H1 (cell line): Measurements from ENCODE around the gene DPYSL3. TPM values are rescaled to one million over a fixed set of nuclear protein-coding genes. Genes with fewer than 3 reads are reported as not detected.
A peak's percentile ranks its signal among the peaks of the same experiment; 100 is the strongest.

Experiments used
- CTCF ChIA-PET: fragments of 300-600 bp; sonication (Branson Sonifier 250); formaldehyde crosslinking; loops from one replicate; lab custom pipeline; 2021; ENCODE audit not compliant: partially characterized antibody; lab: Charles Lee
- POLR2A ChIA-PET: fragments of 300-600 bp; sonication (Branson Sonifier 250); formaldehyde crosslinking; loops from one replicate; lab custom pipeline; 2021; ENCODE audit warnings: inconsistent platforms; ENCODE audit not compliant: partially characterized antibody; lab: Charles Lee
- DNase-seq, 2 experiments: peaks; one replicate each; pipeline versions ENCODE4 v3.0.0 to v3.0.0-alpha.2; 2010 to 2022; ENCODE audit warnings: low spot score in 2 of 2, low read depth in 1 of 2, mixed read lengths in 1 of 2
- FAIRE-seq: peaks from 2 replicates; lab custom pipeline; 2011; peaks lifted over from hg19 to GRCh38; lab: Jason Lieb, UNC
- H2AFZ ChIP-seq: 2 replicates; pipeline ENCODE4 v1.8.1; 2012; ENCODE audit warnings: low read length, inconsistent platforms
- H2AK5ac ChIP-seq: 2 replicates; pipeline ENCODE4 v1.6.1; 2013; ENCODE audit warnings: low read depth, low read length
- H2BK120ac ChIP-seq: replicated peaks from 2 replicates; pipeline ENCODE3; 2013; ENCODE audit warnings: low read depth, low read length, inconsistent platforms
- H2BK12ac ChIP-seq: 2 replicates; pipeline ENCODE4 v1.6.1; 2013; ENCODE audit warnings: low read depth, low read length
- H2BK15ac ChIP-seq: 2 replicates; pipeline ENCODE4 v1.6.1; 2013; ENCODE audit warnings: low read length
- H2BK20ac ChIP-seq: 2 replicates; pipeline ENCODE4 v1.6.1; 2013; ENCODE audit warnings: low read length
- H2BK5ac ChIP-seq: 2 replicates; pipeline ENCODE4 v1.6.1; 2013; ENCODE audit warnings: low read depth, low read length
- H3K14ac ChIP-seq: 2 replicates; pipeline ENCODE4 v1.6.1; 2013; ENCODE audit warnings: inconsistent platforms; ENCODE audit not compliant: insufficient read length
- H3K18ac ChIP-seq: 2 replicates; pipeline ENCODE4 v1.6.1; 2013; ENCODE audit warnings: low read length; ENCODE audit errors: extremely low read depth
- H3K23ac ChIP-seq: 2 replicates; pipeline ENCODE4 v1.6.1; 2013; ENCODE audit warnings: inconsistent platforms; ENCODE audit not compliant: insufficient read length
- H3K23me2 ChIP-seq: 2 replicates; pipeline ENCODE4 v1.6.1; 2013; ENCODE audit warnings: low read depth, low read length
- H3K27ac ChIP-seq: 2 replicates; pipeline ENCODE4 v1.6.1; 2011; ENCODE audit warnings: low read depth, low read length, inconsistent platforms
- H3K27me3 ChIP-seq, 4 experiments: replicated peaks in 1 of 4; 1 replicate in 1 of 4; 2 replicates in 3 of 4; pipeline versions ENCODE4 v1.6.1 to v1.8.1; 2011 to 2013; ENCODE audit warnings: low read length in 3 of 4, mild to moderate bottlenecking in 3 of 4, inconsistent platforms in 2 of 4, mixed read lengths in 2 of 4, moderate library complexity in 1 of 4; ENCODE audit not compliant: control insufficient read depth in 3 of 4, insufficient read depth in 3 of 4; ENCODE audit errors: extremely low read depth in 1 of 4
- H3K36me3 ChIP-seq, 4 experiments: 2 replicates each; pipeline versions ENCODE4 v1.6.1 to v1.8.1; 2011 to 2013; ENCODE audit warnings: mild to moderate bottlenecking in 4 of 4, low read length in 3 of 4, moderate library complexity in 2 of 4, control low read depth in 1 of 4, inconsistent platforms in 1 of 4; ENCODE audit not compliant: insufficient read depth in 4 of 4, control insufficient read depth in 2 of 4
- H3K4ac ChIP-seq: replicated peaks from 2 replicates; pipeline ENCODE3; 2013; ENCODE audit warnings: low read length, low read depth, mixed read lengths, inconsistent platforms; ENCODE audit not compliant: insufficient read length
- H3K4me1 ChIP-seq, 4 experiments: replicated peaks in 1 of 4; 1 replicate in 1 of 4; 2 replicates in 3 of 4; pipeline versions ENCODE4 v1.6.1 to v1.8.1; 2011 to 2013; ENCODE audit warnings: low read length in 3 of 4, inconsistent platforms in 2 of 4, mixed read lengths in 1 of 4; ENCODE audit not compliant: insufficient read depth in 4 of 4, control insufficient read depth in 3 of 4
- H3K4me2 ChIP-seq, 2 experiments: 2 replicates each; pipeline versions ENCODE4 v1.6.1 to v1.8.1; 2011 to 2013; ENCODE audit warnings: low read depth in 2 of 2, low read length in 2 of 2, control low read depth in 1 of 2, inconsistent platforms in 1 of 2, mild to moderate bottlenecking in 1 of 2; ENCODE audit not compliant: insufficient read depth in 1 of 2
- H3K4me3 ChIP-seq, 4 experiments: fragments of 200-600, 300-600 bp in 1 of 4; sonication (generic), shearing (Covaris generic), sonication (Bioruptor Twin) in 1 of 4; 2 replicates each; pipeline versions ENCODE4 v1.5.1 to v1.8.1; 2011 to 2016; ENCODE audit warnings: low read length in 4 of 4, low read depth in 3 of 4, control low read depth in 2 of 4, inconsistent platforms in 2 of 4, mild to moderate bottlenecking in 2 of 4, mixed read lengths in 1 of 4, moderate library complexity in 1 of 4; ENCODE audit not compliant: insufficient read depth in 2 of 4; ENCODE audit errors: extremely low read depth in 1 of 4
- H3K56ac ChIP-seq: replicated peaks from 2 replicates; pipeline ENCODE3; 2013; ENCODE audit warnings: low read depth, mild to moderate bottlenecking, mixed read lengths, low read length, inconsistent platforms; ENCODE audit not compliant: insufficient read length
- H3K79me1 ChIP-seq: 2 replicates; pipeline ENCODE4 v1.6.1; 2013; ENCODE audit warnings: low read depth, low read length, control low read depth
- H3K79me2 ChIP-seq, 2 experiments: 2 replicates each; pipeline versions ENCODE4 v1.6.1 to v1.8.1; 2012 to 2013; ENCODE audit warnings: low read length in 2 of 2, mild to moderate bottlenecking in 2 of 2, inconsistent platforms in 1 of 2; ENCODE audit not compliant: insufficient read depth in 2 of 2, control insufficient read depth in 1 of 2
- H3K9ac ChIP-seq, 4 experiments: replicated peaks in 1 of 4; 1 replicate in 1 of 4; 2 replicates in 3 of 4; pipeline versions ENCODE4 v1.6.1 to v1.8.1; 2011 to 2013; ENCODE audit warnings: low read depth in 3 of 4, low read length in 3 of 4, control low read depth in 2 of 4, mild to moderate bottlenecking in 2 of 4, moderate library complexity in 2 of 4, inconsistent platforms in 1 of 4; ENCODE audit errors: extremely low read depth in 1 of 4
- H3K9me3 ChIP-seq, 2 experiments: 2 replicates each; pipeline versions ENCODE4 v1.6.1 to v1.8.1; 2012 to 2013; ENCODE audit warnings: mild to moderate bottlenecking in 2 of 2, moderate library complexity in 2 of 2, control low read depth in 1 of 2, inconsistent platforms in 1 of 2, low read depth in 1 of 2, low read length in 1 of 2, mixed read lengths in 1 of 2; ENCODE audit not compliant: insufficient read depth in 2 of 2
- H4K20me1 ChIP-seq, 2 experiments: replicated peaks in 1 of 2; 2 replicates each; pipeline versions ENCODE3 to v1.8.1; 2011 to 2013; ENCODE audit warnings: inconsistent platforms in 2 of 2, low read length in 2 of 2, mild to moderate bottlenecking in 1 of 2; ENCODE audit not compliant: insufficient read depth in 2 of 2, control insufficient read depth in 1 of 2
- H4K5ac ChIP-seq: 2 replicates; pipeline ENCODE4 v1.6.1; 2013; ENCODE audit warnings: low read length, low read depth, mixed read lengths, inconsistent platforms; ENCODE audit not compliant: insufficient read length
- H4K8ac ChIP-seq: 2 replicates; pipeline ENCODE4 v1.8.0; 2013; ENCODE audit warnings: mild to moderate bottlenecking, moderate library complexity, low read length, inconsistent platforms; ENCODE audit not compliant: insufficient read depth; ENCODE audit errors: extremely low read depth
- H4K91ac ChIP-seq: replicated peaks from 2 replicates; pipeline ENCODE3; 2013; ENCODE audit warnings: low read length, mixed read lengths, inconsistent platforms; ENCODE audit not compliant: insufficient read length
- ASH2L ChIP-seq: fragments of 200-600, 300-600 bp; sonication (generic); IDR thresholded peaks from one replicate; pipeline ENCODE4 v1.7.1; 2017; ENCODE audit warnings: low read length
- BRCA1 ChIP-seq: IDR thresholded peaks from 2 replicates; pipeline ENCODE4 v1.6.1; 2012; ENCODE audit warnings: low read depth, low read length, improper control_type of control experiment
- CBX5 ChIP-seq: fragments of 300-800, 300-1000 bp; sonication (generic); IDR thresholded peaks from 2 replicates; pipeline ENCODE4 v1.7.1; 2016; ENCODE audit warnings: antibody characterized with exemption, low read length, low read depth
- CHD1 ChIP-seq: IDR thresholded peaks from 2 replicates; pipeline ENCODE4 v1.6.1; 2012; ENCODE audit warnings: low read depth, low read length, improper control_type of control experiment
- CTBP2 ChIP-seq: IDR thresholded peaks from 2 replicates; pipeline ENCODE4 v1.7.0; 2011; ENCODE audit warnings: borderline replicate concordance, mild to moderate bottlenecking, moderate library complexity, mixed read lengths, low read length; ENCODE audit not compliant: insufficient read depth, insufficient read length
- EZH2 ChIP-seq: fragments of 200-600 bp; sonication (generic); IDR thresholded peaks from 2 replicates; pipeline ENCODE4 v1.7.1; 2012; ENCODE audit warnings: low read depth, mild to moderate bottlenecking, moderate library complexity, low read length, inconsistent platforms; ENCODE audit not compliant: severe bottlenecking
- JUN ChIP-seq: IDR thresholded peaks from 2 replicates; pipeline ENCODE4 v1.6.1; 2011; ENCODE audit warnings: low read depth, mild to moderate bottlenecking, improper control_type of control experiment, low read length
- KDM1A ChIP-seq: fragments of 200-600, 300-600 bp; sonication (generic); IDR thresholded peaks from 2 replicates; pipeline ENCODE4 v1.7.1; 2016; ENCODE audit warnings: mild to moderate bottlenecking, low read length, borderline replicate concordance
- KDM4A ChIP-seq: IDR thresholded peaks from one replicate; pipeline ENCODE4 v1.7.1; 2012; ENCODE audit warnings: low read depth, mild to moderate bottlenecking, moderate library complexity, low read length, inconsistent platforms; ENCODE audit not compliant: severe bottlenecking
- NRF1 ChIP-seq: IDR thresholded peaks from 2 replicates; pipeline ENCODE4 v1.6.1; 2011; ENCODE audit warnings: mild to moderate bottlenecking, low read depth, low read length, improper control_type of control experiment
- PHF8 ChIP-seq: fragments of 200-600 bp; sonication (generic); conservative IDR thresholded peaks from 2 replicates; pipeline ENCODE4 v1.7.1; 2012; ENCODE audit warnings: low read depth, mild to moderate bottlenecking, inconsistent platforms, low read length, moderate library complexity
- POU5F1 ChIP-seq: IDR thresholded peaks from 2 replicates; pipeline ENCODE4 v1.6.1; 2011; ENCODE audit warnings: low read depth, mild to moderate bottlenecking, low read length, moderate library complexity
- RFX5 ChIP-seq: IDR thresholded peaks from 2 replicates; pipeline ENCODE4 v1.6.1; 2011; ENCODE audit warnings: low read depth, low read length, improper control_type of control experiment, borderline replicate concordance
- SP1 ChIP-seq: IDR thresholded peaks from 2 replicates; pipeline ENCODE4 v1.6.1; 2011; ENCODE audit warnings: low read depth, low read length
- SP2 ChIP-seq: IDR thresholded peaks from 2 replicates; pipeline ENCODE4 v1.6.1; 2012; ENCODE audit warnings: mild to moderate bottlenecking, low read length, inconsistent platforms
- WGBS, 2 experiments: shearing (Covaris generic) in 1 of 2; methylation state at CpG; one replicate each; pipeline versions ENCODE4 v1.1.6 to v1.1.7; 2013 to 2015; ENCODE audit warnings: low lambda C conversion rate in 2 of 2, mixed read lengths in 2 of 2, inconsistent platforms in 1 of 2, low coverage in 1 of 2, missing lambda C conversion rate in 1 of 2; ENCODE audit not compliant: insufficient replicate concordance in 2 of 2, insufficient coverage in 1 of 2, insufficient read length in 1 of 2; ENCODE audit errors: extremely low coverage in 1 of 2, missing lambda C conversion rate in 1 of 2; 5-methylcytosine and 5-hydroxymethylcytosine counted together
- polyA plus RNA-seq, 7 experiments: library from polyadenylated mRNA; depleted of rRNA in 3 of 7; stranded (reverse) in 5 of 7; unstranded in 2 of 7; fragments of >200 nt in 5 of 7; fragments of 200-250 nt in 2 of 7; gene quantifications; 1 replicate in 5 of 7; 2 replicates in 1 of 7; 4 replicates in 1 of 7; pipeline versions ENCODE4 v1.2.1 to v1.2.3, GENCODE V29; 2011 to 2013; ENCODE audit warnings: missing spikeins in 2 of 7, mixed read lengths in 2 of 7
- total RNA-seq: library from RNA; stranded (reverse); fragmentation: NEBNext Ultra II Directional; extraction: Animal tissue kit (Norgen Biotek cat#: 25700); gene quantifications from 2 replicates; pipeline ENCODE4 v1.2.1, GENCODE V29; 2021

DPYSL3 gene
- total and polyA plus RNA-seq, 2 of the 8 experiments (the other 6 are each of a cell fraction or from before 2014, with no cell fraction given) = 268 to 387 TPM

DNA sequence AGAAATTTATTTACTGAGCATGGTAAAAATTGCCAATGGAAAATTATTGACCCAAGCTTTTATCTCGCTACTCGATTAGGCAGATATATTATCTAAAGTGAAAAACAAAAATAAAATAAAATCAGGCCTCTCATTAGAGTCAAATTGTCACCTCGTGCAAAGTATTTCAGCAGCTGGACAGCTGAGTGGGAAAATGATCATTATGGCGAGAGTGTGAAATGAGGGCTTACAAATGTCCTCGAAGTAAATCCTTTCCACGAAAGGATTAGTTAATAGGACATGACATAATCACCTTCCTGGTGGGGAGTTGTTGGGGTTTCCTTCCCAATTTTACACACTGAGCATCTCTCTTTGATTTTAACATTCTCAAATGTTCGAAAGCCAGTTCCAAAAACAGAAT, 5.4 kb upstream of the DPYSL3 start:
- DNase-seq (no peak), FAIRE-seq (no peak)
- ChIA-PET POLR2A (no interaction called here), CTCF (interaction anchor here (1.3 to 1.8 kb wide), 4 partner anchors 9 to 45 kb away, joined by 3 to 6 read pairs (median 4); no protein-coding TSS in a partner anchor)
- Histone ChIP-seq H2BK15ac (no peak overlapping the region), H2AK5ac (no peak overlapping the region), H3K27ac (no peak overlapping the region), H3K9ac (no peak overlapping the region), H2AFZ (no peak overlapping the region), H3K14ac (no peak overlapping the region), H3K9me3 (no peaks in the 10 kb centered on the region), H4K91ac (no peak overlapping the region), H2BK120ac (no peak overlapping the region), H3K36me3 (no peaks in the 10 kb centered on the region), H3K56ac (no peak overlapping the region), H2BK20ac (0 out of 2 replicates have a peak overlapping the region, but pooled peaks have one; percentile 24), H3K4me2 (no peak overlapping the region), H3K23ac (no peak overlapping the region), H4K5ac (no peak overlapping the region), H3K4ac (no peak overlapping the region), H3K79me1 (no peaks in the 10 kb centered on the region), H3K23me2 (peaks cover 4% of the 10 kb centered on the region; the same call in 1 of the 2 replicates), H3K4me3 (no peak overlapping the region), H3K27me3 (peaks cover 2 to 10% (median 9%) of the 10 kb centered on the region in 4 experiments; a peak in 5 of 7 replicates), H4K20me1 (no peaks in the 10 kb centered on the region), H3K18ac (no peak overlapping the region), H3K4me1 (peaks cover 1 to 7% (median 6%) of the 10 kb centered on the region in 4 experiments; a peak in 6 of 7 replicates), H4K8ac (no peak overlapping the region), H2BK5ac (no peak overlapping the region), H3K79me2 (no peaks in the 10 kb centered on the region), H2BK12ac (no peak overlapping the region)
- WGBS, 2 experiments = 90% methylated on average over 7 of the region's 7 CpGs; no CpG with 5 or more reads in 1 of the 2 experiments
- TF ChIP-seq POU5F1 = no peak
- TF ChIP-seq PHF8 = no peak
- no peak for TF ChIP-seq KDM4A
- no peak for TF ChIP-seq KDM1A
- no peak for TF ChIP-seq JUN
- no peak for TF ChIP-seq NRF1
- no peak for TF ChIP-seq CHD1
- TF ChIP-seq CTBP2 = no peak
- TF ChIP-seq RFX5 = no peak
- no peak for TF ChIP-seq CBX5
- no peak for TF ChIP-seq EZH2
- TF ChIP-seq BRCA1 = no peak
- no peak for TF ChIP-seq SP2
- TF ChIP-seq SP1 = no peak
- TF ChIP-seq ASH2L = no peak
